AG09319 (cell line): ENCODE measurements around the gene CPTP.

Experiments
- DNase-seq: peaks from one replicate; pipeline ENCODE4 v3.0.0-alpha.2; 2010; ENCODE audit warnings: low read depth; ENCODE audit errors: extremely low read depth
- TF ChIP-seq, protein P1 (sequence below): IDR thresholded peaks from 2 replicates; pipeline ENCODE4 v1.5.1; 2011; ENCODE audit warnings: low read depth, mild to moderate bottlenecking, inconsistent platforms, low read length, moderate library complexity

CPTP gene

GRCh38 chr1:1335792-1336248, 11.2 kb downstream of the CPTP start:
- TF ChIP-seq, protein P1, sequence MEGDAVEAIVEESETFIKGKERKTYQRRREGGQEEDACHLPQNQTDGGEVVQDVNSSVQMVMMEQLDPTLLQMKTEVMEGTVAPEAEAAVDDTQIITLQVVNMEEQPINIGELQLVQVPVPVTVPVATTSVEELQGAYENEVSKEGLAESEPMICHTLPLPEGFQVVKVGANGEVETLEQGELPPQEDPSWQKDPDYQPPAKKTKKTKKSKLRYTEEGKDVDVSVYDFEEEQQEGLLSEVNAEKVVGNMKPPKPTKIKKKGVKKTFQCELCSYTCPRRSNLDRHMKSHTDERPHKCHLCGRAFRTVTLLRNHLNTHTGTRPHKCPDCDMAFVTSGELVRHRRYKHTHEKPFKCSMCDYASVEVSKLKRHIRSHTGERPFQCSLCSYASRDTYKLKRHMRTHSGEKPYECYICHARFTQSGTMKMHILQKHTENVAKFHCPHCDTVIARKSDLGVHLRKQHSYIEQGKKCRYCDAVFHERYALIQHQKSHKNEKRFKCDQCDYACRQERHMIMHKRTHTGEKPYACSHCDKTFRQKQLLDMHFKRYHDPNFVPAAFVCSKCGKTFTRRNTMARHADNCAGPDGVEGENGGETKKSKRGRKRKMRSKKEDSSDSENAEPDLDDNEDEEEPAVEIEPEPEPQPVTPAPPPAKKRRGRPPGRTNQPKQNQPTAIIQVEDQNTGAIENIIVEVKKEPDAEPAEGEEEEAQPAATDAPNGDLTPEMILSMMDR = no peak
- DNase-seq = no peak

GRCh38 chr1:1336446-1336845, 11.8 kb downstream of the CPTP start:
- TF ChIP-seq, protein P1 = no peak
- DNase-seq = no peak

DNA sequence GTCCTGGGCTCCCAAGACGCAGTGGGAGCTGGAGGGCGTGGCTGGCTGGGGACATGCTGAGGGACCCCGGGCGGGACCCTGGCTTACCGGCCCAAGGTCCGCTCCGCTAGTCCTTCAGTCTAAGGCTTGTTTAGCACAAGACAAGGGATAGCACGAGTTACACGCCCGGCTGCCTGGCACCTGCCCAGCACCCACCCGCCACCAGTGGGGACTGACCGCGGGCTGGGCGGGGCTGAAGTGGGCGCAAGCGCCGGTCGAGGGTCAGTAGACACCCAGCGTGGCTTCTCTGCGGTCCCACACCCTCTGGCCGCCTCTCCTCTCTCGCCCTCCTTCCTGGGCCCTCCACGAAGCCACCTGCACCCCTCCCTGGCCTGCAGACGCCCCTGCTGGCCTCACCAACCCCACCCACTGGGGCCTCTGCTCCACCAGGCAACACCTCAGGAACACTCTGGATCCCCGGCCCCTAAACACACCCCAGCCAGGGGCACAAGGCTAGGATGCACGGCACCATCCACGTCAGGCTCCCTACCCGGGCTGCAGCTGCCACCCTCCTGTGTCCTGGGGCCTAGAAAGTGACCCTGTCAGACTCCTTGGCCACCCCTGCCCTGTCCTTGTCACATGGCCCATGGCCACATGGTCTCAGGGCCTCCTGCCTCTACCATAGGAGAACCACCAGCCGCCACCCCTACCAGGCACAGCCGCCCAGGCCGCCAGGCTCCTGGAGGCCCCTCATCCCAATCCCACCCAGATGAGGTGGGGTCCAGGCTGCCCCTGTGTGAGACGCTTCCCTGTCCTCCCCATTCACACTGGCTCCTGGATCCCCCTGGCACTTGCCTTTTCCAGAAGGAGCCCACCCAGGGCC, 12.6 kb downstream of the CPTP start:
- no peak for DNase-seq
- TF ChIP-seq, protein P1 = no peak

- DNase-seq = no peak
- TF ChIP-seq, protein P1 = no peak
Measured at GRCh38 chr1:1337793-1338147, 13.2 kb downstream of the CPTP start.

- TF ChIP-seq, protein P1 = no peak
- DNase-seq = no peak
Measured at GRCh38 chr1:1338278-1338677, 13.7 kb downstream of the CPTP start.

DNA sequence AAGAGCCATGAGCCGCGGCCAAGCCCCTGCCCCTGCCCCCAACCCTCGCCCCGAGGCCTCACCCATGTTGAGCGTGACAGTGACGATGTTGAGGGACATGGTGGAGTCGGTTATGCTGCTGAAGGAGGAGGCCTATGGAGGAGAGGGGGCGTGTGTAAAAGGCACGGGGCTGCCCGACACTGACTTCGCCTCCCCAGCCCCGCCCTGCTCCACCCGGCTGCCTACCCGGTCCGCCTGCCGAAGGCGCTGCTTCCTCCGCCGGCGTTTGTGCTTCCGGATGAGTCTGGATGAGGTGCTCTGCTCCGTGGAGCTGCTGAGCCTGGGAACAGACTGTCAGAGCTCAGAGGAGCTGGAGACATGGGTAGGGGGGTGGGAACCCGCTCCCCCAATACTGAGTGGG, 15.6 kb downstream of the CPTP start:
- no peak for DNase-seq
- TF ChIP-seq, protein P1 = no peak

- TF ChIP-seq, protein P1 = no peak
- DNase-seq = no peak
Measured at GRCh38 chr1:1340791-1341548, 16.4 kb downstream of the CPTP start.
